GM23338 (cell line): Measurements from ENCODE around the gene WDSUB1. TPM values are rescaled to one million over a fixed set of nuclear protein-coding genes. Genes with fewer than 3 reads are reported as not detected.

ENCODE experiments used
- ATAC-seq: fragments of 200-7000 bp; cut with Tn5 transposase; 3 replicates; pipeline ENCODE4 v1.9.1; 2020
- DNase-seq: peaks from one replicate; pipeline ENCODE4 v3.0.0-alpha.2; 2015; ENCODE audit warnings: low spot score
- H2AFZ ChIP-seq: fragments of 200-600 bp; sonication (generic); 2 replicates; pipeline ENCODE4 v1.8.0; 2016; ENCODE audit warnings: antibody characterized with exemption, mild to moderate bottlenecking, moderate library complexity
- H3F3A ChIP-seq: fragments of 200-600 bp; sonication (generic); replicated peaks from 2 replicates; pipeline ENCODE4 v1.8.0; 2017; ENCODE audit warnings: antibody characterized with exemption, mixed run types, low read depth
- H3K27ac ChIP-seq: fragments of 200-600 bp; sonication (generic); 2 replicates; pipeline ENCODE4 v1.6.1; 2016; ENCODE audit warnings: low read depth
- H3K27me3 ChIP-seq: fragments of 200-600 bp; sonication (generic); 2 replicates; pipeline ENCODE4 v1.8.0; 2016; ENCODE audit warnings: mild to moderate bottlenecking, mixed run types, moderate library complexity; ENCODE audit not compliant: insufficient read depth
- H3K36me3 ChIP-seq: fragments of 200-600 bp; sonication (generic); 2 replicates; pipeline ENCODE4 v1.8.0; 2016; ENCODE audit warnings: mild to moderate bottlenecking; ENCODE audit not compliant: insufficient read depth
- H3K4me1 ChIP-seq: fragments of 200-600 bp; sonication (generic); 2 replicates; pipeline ENCODE4 v1.8.0; 2016; ENCODE audit warnings: mild to moderate bottlenecking, moderate library complexity; ENCODE audit not compliant: insufficient read depth
- H3K4me2 ChIP-seq: fragments of 200-600 bp; sonication (generic); 2 replicates; pipeline ENCODE4 v1.7.1; 2017; ENCODE audit warnings: mixed run types
- H3K4me3 ChIP-seq: fragments of 200-600 bp; sonication (generic); 2 replicates; pipeline ENCODE4 v1.6.1; 2016; ENCODE audit warnings: mixed run types
- H3K79me2 ChIP-seq: fragments of 200-600 bp; sonication (generic); replicated peaks from 2 replicates; pipeline ENCODE4 v1.8.0; 2017; ENCODE audit warnings: mild to moderate bottlenecking; ENCODE audit not compliant: insufficient read depth
- H3K9me2 ChIP-seq: fragments of 200-600 bp; sonication (generic); 2 replicates; pipeline ENCODE4 v1.8.0; 2017; ENCODE audit not compliant: insufficient read depth
- H4K20me1 ChIP-seq: fragments of 200-600 bp; sonication (generic); replicated peaks from 2 replicates; pipeline ENCODE4 v1.8.0; 2017; ENCODE audit warnings: mild to moderate bottlenecking; ENCODE audit not compliant: insufficient read depth
- H3K27ac Mint-ChIP-seq: 2 replicates; pipeline ENCODE4 v1.8.0; 2020; ENCODE audit warnings: inconsistent platforms, mild to moderate bottlenecking, moderate library complexity, mixed read lengths
- H3K27me3 Mint-ChIP-seq: 3 replicates; pipeline ENCODE4 v1.8.0; 2022; ENCODE audit warnings: low read depth, mild to moderate bottlenecking, moderate library complexity, mixed read lengths, inconsistent platforms; ENCODE audit not compliant: insufficient read depth, poor library complexity
- H3K36me3 Mint-ChIP-seq: 3 replicates; pipeline ENCODE4 v1.8.0; 2021; ENCODE audit warnings: low read depth, mild to moderate bottlenecking, inconsistent platforms, moderate library complexity, mixed read lengths
- H3K4me1 Mint-ChIP-seq: 3 replicates; pipeline ENCODE4 v1.8.0; 2020; ENCODE audit warnings: mild to moderate bottlenecking, inconsistent platforms, mixed read lengths
- H3K4me3 Mint-ChIP-seq: 3 replicates; pipeline ENCODE4 v1.8.0; 2021; ENCODE audit warnings: moderate library complexity, mild to moderate bottlenecking, inconsistent platforms, mixed read lengths
- H3K9me3 Mint-ChIP-seq: 3 replicates; pipeline ENCODE4 v1.8.0; 2020; ENCODE audit warnings: moderate library complexity, mild to moderate bottlenecking, inconsistent platforms, mixed read lengths
- CREB1 ChIP-seq: fragments of 250-450 bp; sonication (Bioruptor Pico); IDR thresholded peaks from 2 replicates; pipeline ENCODE4 v1.5.0; 2020; ENCODE audit warnings: low read depth, mild to moderate bottlenecking, moderate library complexity
- EZH2phosphoT487 ChIP-seq: fragments of 200-600 bp; sonication (generic); IDR thresholded peaks from one replicate; pipeline ENCODE4 v1.8.1; 2018; ENCODE audit warnings: antibody characterized with exemption; ENCODE audit not compliant: unreplicated experiment
- JUNB ChIP-seq: IDR thresholded peaks from one replicate; pipeline ENCODE4 v1.6.1; 2016; ENCODE audit warnings: antibody characterized with exemption; ENCODE audit not compliant: unreplicated experiment
- NANOG ChIP-seq: IDR thresholded peaks from 2 replicates; pipeline ENCODE4 v1.6.1; 2016; ENCODE audit warnings: antibody characterized with exemption, borderline replicate concordance
- STAT1 ChIP-seq: IDR thresholded peaks from one replicate; pipeline ENCODE4 v1.6.1; 2016; ENCODE audit warnings: antibody characterized with exemption; ENCODE audit not compliant: unreplicated experiment
- ZNF114 ChIP-seq: fragments of 250-450 bp; sonication (Bioruptor Pico); IDR thresholded peaks from 2 replicates; pipeline ENCODE4 v1.5.0; 2020; ENCODE audit warnings: mild to moderate bottlenecking, moderate library complexity
- ZNF331 ChIP-seq: fragments of 250-450 bp; sonication (Bioruptor Pico); IDR thresholded peaks from 2 replicates; pipeline ENCODE4 v1.5.0; 2020; ENCODE audit warnings: low read depth, mild to moderate bottlenecking, moderate library complexity
- long read RNA-seq: library from polyadenylated mRNA; unstranded; transcript quantifications from one replicate; pipeline ENCODE4 v2.0.0, GENCODE V29; 2020; ENCODE audit not compliant: unreplicated experiment
- polyA plus RNA-seq: library from polyadenylated mRNA; unstranded; fragments of >200 nt; fragmentation: Nextera tagmentation; extraction: Ambion mirVana; gene quantifications from 2 replicates; pipeline ENCODE4 v1.2.1, GENCODE V29; 2016
- total RNA-seq: library from RNA; depleted of rRNA; stranded (reverse); fragments of >200 nt; shearing (Covaris generic); gene quantifications from 2 replicates; pipeline ENCODE4 v1.2.3, GENCODE V29; 2014; rRNA removed
- TF ChIP-seq, protein P1 (sequence below), 2 experiments: fragments of 200-600 bp in 1 of 2; sonication (generic) in 1 of 2; conservative IDR thresholded peaks; 2 replicates each; pipeline versions ENCODE4 v1.5.1 to v1.6.1; 2016 to 2017; ENCODE audit warnings: antibody characterized with exemption in 2 of 2, low read depth in 2 of 2, mild to moderate bottlenecking in 2 of 2, moderate library complexity in 1 of 2
- TF ChIP-seq, protein P2 (sequence below): IDR thresholded peaks from 2 replicates; pipeline ENCODE4 v1.6.1; 2016; ENCODE audit warnings: antibody characterized with exemption

The WDSUB1 gene, protein sequence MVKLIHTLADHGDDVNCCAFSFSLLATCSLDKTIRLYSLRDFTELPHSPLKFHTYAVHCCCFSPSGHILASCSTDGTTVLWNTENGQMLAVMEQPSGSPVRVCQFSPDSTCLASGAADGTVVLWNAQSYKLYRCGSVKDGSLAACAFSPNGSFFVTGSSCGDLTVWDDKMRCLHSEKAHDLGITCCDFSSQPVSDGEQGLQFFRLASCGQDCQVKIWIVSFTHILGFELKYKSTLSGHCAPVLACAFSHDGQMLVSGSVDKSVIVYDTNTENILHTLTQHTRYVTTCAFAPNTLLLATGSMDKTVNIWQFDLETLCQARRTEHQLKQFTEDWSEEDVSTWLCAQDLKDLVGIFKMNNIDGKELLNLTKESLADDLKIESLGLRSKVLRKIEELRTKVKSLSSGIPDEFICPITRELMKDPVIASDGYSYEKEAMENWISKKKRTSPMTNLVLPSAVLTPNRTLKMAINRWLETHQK
- total RNA-seq (6.3 and 9.9 TPM in 2 replicates), polyA plus RNA-seq (12.2 and 14.9 TPM in 2 replicates)
- long read RNA-seq, partial matches to known transcripts, result 1 of 7 reads
- long read RNA-seq, other reads (novel, unspliced or antisense), result 4 of 7 reads

DNA sequence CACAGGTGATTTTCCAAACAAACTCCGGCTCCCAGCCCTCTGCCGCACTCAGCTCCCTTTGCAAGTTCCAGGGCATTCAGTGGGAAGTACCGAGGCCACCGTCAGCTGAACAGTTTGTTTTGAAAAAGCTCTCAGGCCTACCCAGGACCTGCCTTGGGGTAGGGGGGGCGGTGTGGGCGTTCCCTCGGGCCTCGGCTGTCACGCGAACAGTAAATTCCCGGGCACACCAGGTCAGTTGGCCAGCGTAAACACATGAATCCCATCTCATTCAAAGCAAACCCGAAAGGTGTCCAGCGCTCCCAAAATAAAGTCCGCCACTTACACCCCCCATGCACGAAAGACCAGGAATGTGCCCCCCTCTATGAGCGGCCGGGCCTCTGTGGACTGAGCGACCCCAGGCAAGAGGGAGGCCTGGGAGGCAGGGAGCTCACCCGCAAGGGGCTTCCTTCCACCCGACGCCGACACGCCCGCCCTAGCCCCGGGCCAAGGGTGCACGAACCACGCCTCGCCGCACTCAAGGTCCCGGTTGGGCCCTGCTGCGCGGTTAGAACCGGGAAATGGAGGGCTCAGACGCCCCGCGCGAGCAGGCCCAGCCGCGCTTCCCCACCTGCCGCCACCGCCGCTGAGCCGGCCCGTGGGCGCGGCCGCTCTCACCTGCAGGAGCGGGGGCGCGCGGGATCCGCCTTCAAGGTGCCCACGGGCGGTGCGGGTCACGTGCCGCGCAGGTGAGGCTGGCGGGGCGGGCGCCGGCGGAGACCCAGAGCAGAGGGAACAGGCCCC, at the start of gene WDSUB1:
Gene WDSUB1 (minus strand): TSS at position 775 of the 780 bp plus-strand sequence. CDS start 3,634 bp downstream, outside the sequence.
- Mint-ChIP-seq H3K4me3 (peak within 1 kb of the TSS; percentile 89), H3K4me1 (peaks cover 10% of the 10 kb centered on the region; the same call in 2 of the 3 replicates), H3K9me3 (no peaks in the 10 kb centered on the region), H3K36me3 (no peaks in the 10 kb centered on the region), H3K27me3 (peaks cover 16% of the 10 kb centered on the region), H3K27ac (peak within 1 kb of the TSS; percentile 99)
- H3K4me2 ChIP-seq, result peak within 1 kb of the TSS; percentile 96
- no peaks in the 10 kb centered on the region; the same call in 1 of the 2 replicates for H3K4me1 ChIP-seq
- 0 out of 2 replicates have a peak, but pooled peaks cover 4% of the 10 kb centered on the region for H3F3A ChIP-seq
- ATAC-seq, result peak; percentile 82
- DNase-seq, result peak; percentile 75
- no peaks in the 10 kb centered on the region for H3K9me2 ChIP-seq
- H3K4me3 ChIP-seq, result peak within 1 kb of the TSS; percentile 91
- no peaks in the 10 kb centered on the region for H3K27me3 ChIP-seq
- H2AFZ ChIP-seq, result peak within 1 kb of the TSS; percentile 97
- peak within 1 kb of the TSS; percentile 93 for H3K27ac ChIP-seq
- H3K79me2 ChIP-seq, result peaks cover 11% of the 10 kb centered on the region
- no peaks in the 10 kb centered on the region for H3K36me3 ChIP-seq
- no peak for TF ChIP-seq NANOG
- no peak for TF ChIP-seq EZH2phosphoT487
- TF ChIP-seq, protein P1, sequence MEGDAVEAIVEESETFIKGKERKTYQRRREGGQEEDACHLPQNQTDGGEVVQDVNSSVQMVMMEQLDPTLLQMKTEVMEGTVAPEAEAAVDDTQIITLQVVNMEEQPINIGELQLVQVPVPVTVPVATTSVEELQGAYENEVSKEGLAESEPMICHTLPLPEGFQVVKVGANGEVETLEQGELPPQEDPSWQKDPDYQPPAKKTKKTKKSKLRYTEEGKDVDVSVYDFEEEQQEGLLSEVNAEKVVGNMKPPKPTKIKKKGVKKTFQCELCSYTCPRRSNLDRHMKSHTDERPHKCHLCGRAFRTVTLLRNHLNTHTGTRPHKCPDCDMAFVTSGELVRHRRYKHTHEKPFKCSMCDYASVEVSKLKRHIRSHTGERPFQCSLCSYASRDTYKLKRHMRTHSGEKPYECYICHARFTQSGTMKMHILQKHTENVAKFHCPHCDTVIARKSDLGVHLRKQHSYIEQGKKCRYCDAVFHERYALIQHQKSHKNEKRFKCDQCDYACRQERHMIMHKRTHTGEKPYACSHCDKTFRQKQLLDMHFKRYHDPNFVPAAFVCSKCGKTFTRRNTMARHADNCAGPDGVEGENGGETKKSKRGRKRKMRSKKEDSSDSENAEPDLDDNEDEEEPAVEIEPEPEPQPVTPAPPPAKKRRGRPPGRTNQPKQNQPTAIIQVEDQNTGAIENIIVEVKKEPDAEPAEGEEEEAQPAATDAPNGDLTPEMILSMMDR (conservative IDR thresholded peaks at IDR 0.05; ENCODE audit: low read depth in 2 of 2), result no peak
- no peak for TF ChIP-seq ZNF331
- TF ChIP-seq CREB1 (CRISPR knock-in tag), result no peak
- TF ChIP-seq ZNF114, result no peak
- no peak for TF ChIP-seq JUNB
- TF ChIP-seq, protein P2, sequence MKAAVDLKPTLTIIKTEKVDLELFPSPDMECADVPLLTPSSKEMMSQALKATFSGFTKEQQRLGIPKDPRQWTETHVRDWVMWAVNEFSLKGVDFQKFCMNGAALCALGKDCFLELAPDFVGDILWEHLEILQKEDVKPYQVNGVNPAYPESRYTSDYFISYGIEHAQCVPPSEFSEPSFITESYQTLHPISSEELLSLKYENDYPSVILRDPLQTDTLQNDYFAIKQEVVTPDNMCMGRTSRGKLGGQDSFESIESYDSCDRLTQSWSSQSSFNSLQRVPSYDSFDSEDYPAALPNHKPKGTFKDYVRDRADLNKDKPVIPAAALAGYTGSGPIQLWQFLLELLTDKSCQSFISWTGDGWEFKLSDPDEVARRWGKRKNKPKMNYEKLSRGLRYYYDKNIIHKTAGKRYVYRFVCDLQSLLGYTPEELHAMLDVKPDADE, result no peak
- no peak for TF ChIP-seq STAT1
- no peaks in the 10 kb centered on the region for H4K20me1 ChIP-seq
